GM12872 (cell line): Measurements from ENCODE around the gene TMEM39A.

Source experiments
- CTCF ChIP-seq: IDR thresholded peaks from 3 replicates; pipeline ENCODE4 v1.5.1; 2011; ENCODE audit warnings: low read depth, mild to moderate bottlenecking, low read length, moderate library complexity; ENCODE audit not compliant: insufficient read depth

Gene TMEM39A, protein sequence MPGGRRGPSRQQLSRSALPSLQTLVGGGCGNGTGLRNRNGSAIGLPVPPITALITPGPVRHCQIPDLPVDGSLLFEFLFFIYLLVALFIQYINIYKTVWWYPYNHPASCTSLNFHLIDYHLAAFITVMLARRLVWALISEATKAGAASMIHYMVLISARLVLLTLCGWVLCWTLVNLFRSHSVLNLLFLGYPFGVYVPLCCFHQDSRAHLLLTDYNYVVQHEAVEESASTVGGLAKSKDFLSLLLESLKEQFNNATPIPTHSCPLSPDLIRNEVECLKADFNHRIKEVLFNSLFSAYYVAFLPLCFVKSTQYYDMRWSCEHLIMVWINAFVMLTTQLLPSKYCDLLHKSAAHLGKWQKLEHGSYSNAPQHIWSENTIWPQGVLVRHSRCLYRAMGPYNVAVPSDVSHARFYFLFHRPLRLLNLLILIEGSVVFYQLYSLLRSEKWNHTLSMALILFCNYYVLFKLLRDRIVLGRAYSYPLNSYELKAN

GRCh38 chr3:119463171-119464169 lies at the start of gene TMEM39A:
TMEM39A (minus strand) TSS chr3:119463615; CDS start chr3:119462074, 1,541 bp downstream.
- TF ChIP-seq CTCF, result no peak

- TF ChIP-seq CTCF, result no peak
These were observed 47.3 kb upstream of the TMEM39A start for GRCh38 chr3:119510690-119511089.

GRCh38 chr3:119508172-119508845 lies 44.9 kb upstream of the TMEM39A start:
- no peak for TF ChIP-seq CTCF

GRCh38 chr3:119507404-119507803 lies 44.0 kb upstream of the TMEM39A start:
- TF ChIP-seq CTCF, result no peak

GRCh38 chr3:119506631-119507030 lies 43.2 kb upstream of the TMEM39A start:
- TF ChIP-seq CTCF, result no peak

- TF ChIP-seq CTCF, result no peak
These were observed 37.5 kb upstream of the TMEM39A start for GRCh38 chr3:119500901-119501300.
